Right cardiac atrium (tissue), 5 donors: Measurements from ENCODE around the gene DCST1. TPM values are rescaled to one million over a fixed set of nuclear protein-coding genes. Genes with fewer than 3 reads are reported as not detected.

Experiments
- ATAC-seq, 2 donors: fragments of 200-7000 bp; cut with Tn5 transposase; one replicate each; pipeline versions ENCODE4 v1.8.0 to v1.9.1; 2020; ENCODE audit warnings: moderate library complexity in 2 of 2, mild to moderate bottlenecking in 1 of 2
- DNase-seq, 3 donors: peaks; one replicate each; pipeline ENCODE4 v3.0.0-alpha.2; 2020
- H3K27ac ChIP-seq: one replicate; pipeline ENCODE4 v1.5.1; 2013; ENCODE audit warnings: mild to moderate bottlenecking, low read length, control low read depth, moderate library complexity
- H3K27me3 ChIP-seq: one replicate; pipeline ENCODE4 v1.6.1; 2013; ENCODE audit not compliant: control insufficient read depth, insufficient read depth
- H3K4me1 ChIP-seq: one replicate; pipeline ENCODE4 v1.6.1; 2013; ENCODE audit warnings: low read length; ENCODE audit not compliant: control insufficient read depth, insufficient read depth
- H3K4me3 ChIP-seq: one replicate; pipeline ENCODE4 v1.5.1; 2013; ENCODE audit warnings: low read length, control low read depth
- H3K9me3 ChIP-seq: one replicate; pipeline ENCODE4 v1.6.1; 2013; ENCODE audit warnings: low read length; ENCODE audit not compliant: control insufficient read depth
- WGBS: extraction: QIAGEN DNeasy Blood & Tissue Kit; methylation state at CpG from one replicate; pipeline ENCODE4 v1.1.7; 2013; 5-methylcytosine and 5-hydroxymethylcytosine counted together
- intact Hi-C, 4 donors: fragments of 100-400 bp; cut with DNase I; formaldehyde crosslinking; loops; one replicate each; pipeline versions ENCODE4 v1.11.0 to v1.14.0; 2022 to 2023
- polyA plus RNA-seq: library from polyadenylated mRNA; stranded (reverse); fragments of 200-250 nt; gene quantifications from one replicate; pipeline ENCODE4 v1.2.3, GENCODE V29; 2013
- total RNA-seq, 4 donors: library from RNA; stranded (reverse); fragmentation: NEBNext Ultra II Directional; extraction: Animal tissue kit (Norgen Biotek cat#: 25700); gene quantifications; one replicate each; pipeline ENCODE4 v1.2.1, GENCODE V29; 2021
- donor health status: healthy with polysubstance abuse.
- donor health status: DM: no; HTN: yes; CAD: no.
- donor health status: DM: no; HTN: no; CAD: no.
- donor health status: DM: no; HTN: yes; CAD: no; lungs with severe emphysema.
- donor health status: DM: yes; HTN: yes; CAD: no.

The DCST1 gene
- total and polyA plus RNA-seq, 5 donors, result not detected

DNA sequence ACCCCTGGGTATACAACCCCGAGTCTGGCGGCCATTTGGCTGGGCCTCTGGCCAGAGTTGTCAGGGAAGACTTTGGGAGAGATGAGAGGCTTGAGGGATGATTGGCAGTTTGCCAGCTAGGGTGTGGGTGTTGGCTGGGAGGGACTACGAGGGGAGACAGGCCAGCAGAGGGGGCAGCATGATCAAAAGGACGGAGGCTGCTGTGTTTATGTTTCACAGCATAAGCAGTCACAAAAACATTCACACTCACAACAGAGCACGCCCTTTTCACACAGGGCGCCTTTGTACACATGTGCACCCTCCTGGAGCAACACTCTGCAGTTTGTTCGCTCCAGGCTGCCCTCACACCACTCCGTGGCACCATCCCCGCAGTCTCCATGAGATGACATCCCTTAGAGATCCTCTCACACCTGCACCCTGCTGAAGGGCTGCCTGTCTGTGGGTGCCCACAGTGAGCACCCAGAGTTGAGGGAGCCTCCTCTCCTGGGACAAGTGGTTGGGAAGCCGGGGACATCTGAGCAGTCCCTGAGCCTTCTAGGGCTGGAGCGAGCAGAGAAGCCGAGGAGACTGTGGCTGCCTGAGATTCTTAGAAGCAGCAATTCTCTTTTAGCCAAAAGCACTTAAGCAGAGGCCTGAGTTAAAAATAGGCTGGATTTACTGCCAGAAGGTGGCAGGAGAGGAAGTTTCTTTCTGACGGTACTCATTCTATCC, 60.4 kb downstream of the DCST1 start:
- Histone ChIP-seq H3K9me3 (no peaks in the 10 kb centered on the region), H3K27me3 (no peaks in the 10 kb centered on the region), H3K4me3 (no peak overlapping the region), H3K4me1 (peaks cover 7% of the 10 kb centered on the region), H3K27ac (peak overlapping the region; percentile 80)
- peak; percentile 69 to 82 (median 81) for DNase-seq
- 8% methylated on average over 13 of the region's 13 CpGs for WGBS
- intact Hi-C loops, result loop anchor here (2.0 to 5.0 kb wide), 3 partner anchors 33 to 75 kb away; partner anchors contain the start of gene EFNA1 (in 2 of the 4)
- peak; percentile 58 to 62 for ATAC-seq

DNA sequence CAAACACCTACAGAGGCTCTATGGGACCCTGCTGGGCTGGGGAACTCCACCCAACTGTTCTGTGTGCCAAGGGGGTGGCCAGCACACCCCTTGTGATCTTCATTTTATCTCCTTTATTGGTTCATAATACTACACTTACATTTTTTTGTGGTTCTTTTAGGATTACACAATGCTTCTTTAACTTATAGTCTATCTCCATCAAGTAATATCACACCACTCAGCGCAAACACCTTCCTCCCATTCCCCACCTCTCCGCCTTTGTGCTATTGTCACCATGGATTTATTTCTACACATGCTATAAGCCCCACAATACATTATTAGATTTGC, 61.0 kb downstream of the DCST1 start:
- no peak for ATAC-seq
- Histone ChIP-seq H3K4me1 (peaks cover 7% of the 10 kb centered on the region), H3K4me3 (no peak overlapping the region), H3K9me3 (no peaks in the 10 kb centered on the region), H3K27me3 (no peaks in the 10 kb centered on the region), H3K27ac (no peak overlapping the region)
- DNase-seq, result no peak
- intact Hi-C loops, result loop anchor here (2.0 to 5.0 kb wide), 3 partner anchors 33 to 74 kb away; partner anchors contain the start of gene EFNA1 (in 2 of the 4)
- 71% methylated on average over 2 of the region's 2 CpGs for WGBS

DNA sequence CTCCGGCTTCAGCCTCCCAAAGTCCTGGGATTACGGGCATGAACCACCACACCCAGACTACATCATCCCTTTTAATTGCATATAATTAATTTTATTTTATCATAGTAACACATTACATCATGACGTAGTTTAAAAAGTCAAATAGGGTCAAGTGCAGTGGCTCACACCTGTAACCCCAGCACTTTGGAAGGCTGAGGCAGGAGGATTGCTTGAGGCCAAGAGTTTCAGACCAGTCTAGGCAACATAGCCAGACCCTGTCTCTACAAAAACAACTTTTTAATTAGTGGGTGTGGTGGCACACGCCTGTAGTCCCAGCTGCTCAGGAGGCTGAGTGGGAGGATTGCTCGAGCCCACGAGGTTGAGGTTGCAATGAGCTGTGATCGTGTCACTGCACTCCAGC, 65.7 kb downstream of the DCST1 start:
- no peak for ATAC-seq
- H3K9me3 ChIP-seq, result no peaks in the 10 kb centered on the region
- intact Hi-C loops, result no loop called here
- H3K27me3 ChIP-seq, result no peaks in the 10 kb centered on the region
- H3K4me3 ChIP-seq, result no peak overlapping the region
- DNase-seq, result no peak
- no peaks in the 10 kb centered on the region for H3K4me1 ChIP-seq
- no peak overlapping the region for H3K27ac ChIP-seq
- 82% methylated on average over 7 of the region's 7 CpGs for WGBS

Other genes starting within 250 kb of the DCST1 start
- 1 to 10 TPM; 2.4 to 3.8 (median 3.4) TPM for gene KCNN3, start 163.5 kb upstream of the DCST1 start, total RNA-seq
- 1.2 TPM for gene KCNN3, start 163.5 kb upstream of the DCST1 start, polyA plus RNA-seq
- 10 to 100 TPM; 51.5 to 74.3 (median 61.8) TPM for gene PMVK, start 97.1 kb upstream of the DCST1 start, total RNA-seq
- gene PMVK, start 97.1 kb upstream of the DCST1 start, polyA plus RNA-seq, result 74.0 TPM
- gene PBXIP1, start 77.7 kb upstream of the DCST1 start, total RNA-seq, result 100 to 1,000 TPM in 1 of 4 donors, 10 to 100 TPM in 3; 84.8 to 104 (median 90.1) TPM
- gene PBXIP1, start 77.7 kb upstream of the DCST1 start, polyA plus RNA-seq, result 82.9 TPM
- gene PYGO2, start 72.0 kb upstream of the DCST1 start, total RNA-seq, result 10 to 100 TPM; 14.6 to 22.0 (median 18.6) TPM
- gene PYGO2, start 72.0 kb upstream of the DCST1 start, polyA plus RNA-seq, result 14.3 TPM
- 10 to 100 TPM; 63.2 to 81.7 (median 71.4) TPM for gene SHC1, start 63.1 kb upstream of the DCST1 start, total RNA-seq
- gene SHC1, start 63.1 kb upstream of the DCST1 start, polyA plus RNA-seq, result 37.9 TPM
- 10 to 100 TPM; 19.9 to 28.1 (median 23.4) TPM for gene CKS1B, start 59.1 kb upstream of the DCST1 start, total RNA-seq
- gene CKS1B, start 59.1 kb upstream of the DCST1 start, polyA plus RNA-seq, result 28.9 TPM
- gene FLAD1, start 50.5 kb upstream of the DCST1 start, total RNA-seq, result 10 to 100 TPM; 22.8 to 32.7 (median 25.2) TPM
- 25.3 TPM for gene FLAD1, start 50.5 kb upstream of the DCST1 start, polyA plus RNA-seq
- not detected for gene LENEP, start 40.2 kb upstream of the DCST1 start, total RNA-seq
- not detected for gene LENEP, start 40.2 kb upstream of the DCST1 start, polyA plus RNA-seq
- gene ZBTB7B, start 31.0 kb upstream of the DCST1 start, total RNA-seq, result 10 to 100 TPM; 40.3 to 66.6 (median 52.7) TPM
- gene ZBTB7B, start 31.0 kb upstream of the DCST1 start, polyA plus RNA-seq, result 41.7 TPM
- gene DCST2, start within 50 bp of the DCST1 start, total RNA-seq, result under 1 TPM in 3 of 4 donors, not detected in 1; 0.25 to 0.33 (median 0.32) TPM
- 0.23 TPM for gene DCST2, start within 50 bp of the DCST1 start, polyA plus RNA-seq
- 100 to 1,000 TPM in 1 of 4 donors, 10 to 100 TPM in 3; 51.2 to 106 (median 63.6) TPM for gene ADAM15, start 17.5 kb downstream of the DCST1 start, total RNA-seq
- gene ADAM15, start 17.5 kb downstream of the DCST1 start, polyA plus RNA-seq, result 68.4 TPM
- 1 to 10 TPM; 3.3 to 4.2 (median 3.7) TPM for gene EFNA4, start 29.9 kb downstream of the DCST1 start, total RNA-seq
- 3.0 TPM for gene EFNA4, start 29.9 kb downstream of the DCST1 start, polyA plus RNA-seq
- gene EFNA3, start 45.0 kb downstream of the DCST1 start, total RNA-seq, result 1 to 10 TPM in 3 of 4 donors, under 1 TPM in 1; 0.78 to 1.9 (median 1.2) TPM
- 1.1 TPM for gene EFNA3, start 45.0 kb downstream of the DCST1 start, polyA plus RNA-seq
- 10 to 100 TPM; 25.4 to 41.4 (median 36.4) TPM for gene EFNA1, start 94.1 kb downstream of the DCST1 start, total RNA-seq
- 28.8 TPM for gene EFNA1, start 94.1 kb downstream of the DCST1 start, polyA plus RNA-seq
- 10 to 100 TPM in 2 of 4 donors, 1 to 10 TPM in 2; 8.1 to 10.1 (median 9.3) TPM for gene SLC50A1, start 102.0 kb downstream of the DCST1 start, total RNA-seq
- 13.6 TPM for gene SLC50A1, start 102.0 kb downstream of the DCST1 start, polyA plus RNA-seq
- gene DPM3, start 106.7 kb downstream of the DCST1 start, total RNA-seq, result 10 to 100 TPM; 71.2 to 81.6 (median 74.6) TPM
- 186 TPM for gene DPM3, start 106.7 kb downstream of the DCST1 start, polyA plus RNA-seq
- 100 to 1,000 TPM; 122 to 150 (median 130) TPM for gene KRTCAP2, start 139.5 kb downstream of the DCST1 start, total RNA-seq
- 217 TPM for gene KRTCAP2, start 139.5 kb downstream of the DCST1 start, polyA plus RNA-seq
- under 1 TPM; 0.17 to 0.37 (median 0.26) TPM for gene TRIM46, start 140.0 kb downstream of the DCST1 start, total RNA-seq
- 0.18 TPM for gene TRIM46, start 140.0 kb downstream of the DCST1 start, polyA plus RNA-seq
- 10 to 100 TPM; 16.5 to 33.4 (median 20.1) TPM for gene THBS3, start 174.1 kb downstream of the DCST1 start, total RNA-seq
- 19.6 TPM for gene THBS3, start 174.1 kb downstream of the DCST1 start, polyA plus RNA-seq
- 10 to 100 TPM; 20.1 to 24.3 (median 21.1) TPM for gene MTX1, start 174.9 kb downstream of the DCST1 start, total RNA-seq
- gene MTX1, start 174.9 kb downstream of the DCST1 start, polyA plus RNA-seq, result 31.9 TPM
- 10 to 100 TPM; 14.2 to 22.3 (median 15.8) TPM for gene ENTREP3, start 221.7 kb downstream of the DCST1 start, total RNA-seq
- gene ENTREP3, start 221.7 kb downstream of the DCST1 start, polyA plus RNA-seq, result 9.4 TPM
- 10 to 100 TPM; 50.3 to 65.2 (median 54.9) TPM for gene SCAMP3, start 228.5 kb downstream of the DCST1 start, total RNA-seq
- gene SCAMP3, start 228.5 kb downstream of the DCST1 start, polyA plus RNA-seq, result 59.3 TPM
- 10 to 100 TPM; 19.4 to 26.2 (median 22.5) TPM for gene CLK2, start 239.7 kb downstream of the DCST1 start, total RNA-seq
- 21.8 TPM for gene CLK2, start 239.7 kb downstream of the DCST1 start, polyA plus RNA-seq
- 1 to 10 TPM in 2 of 4 donors, under 1 TPM in 2; 0.92 to 1.4 (median 1.1) TPM for gene HCN3, start 243.6 kb downstream of the DCST1 start, total RNA-seq
- gene HCN3, start 243.6 kb downstream of the DCST1 start, polyA plus RNA-seq, result 0.77 TPM